AG09319 (cell line): ENCODE results near the gene EEF2.
"Not testable (repeated sequence)": the region's sequence is repeated elsewhere in the genome, so short reads cannot be mapped to it uniquely, and the experiment has no call there.

Experiments
- DNase-seq: peaks from one replicate; pipeline ENCODE4 v3.0.0-alpha.2; 2010; ENCODE audit warnings: low read depth; ENCODE audit errors: extremely low read depth
- CTCF ChIP-seq: IDR thresholded peaks from 2 replicates; pipeline ENCODE4 v1.5.1; 2011; ENCODE audit warnings: low read depth, mild to moderate bottlenecking, inconsistent platforms, low read length, moderate library complexity

EEF2 gene

GRCh38 chr19:3959766-3960131 is 25.5 kb downstream of the EEF2 start:
- no peak for TF ChIP-seq CTCF
- no peak for DNase-seq

GRCh38 chr19:3958836-3959765 is 26.2 kb downstream of the EEF2 start:
- no peak for TF ChIP-seq CTCF
- DNase-seq, result no peak

GRCh38 chr19:3955688-3956087 is 29.6 kb downstream of the EEF2 start:
- no peak for DNase-seq
- no peak for TF ChIP-seq CTCF

GRCh38 chr19:3955276-3955675 is 30.0 kb downstream of the EEF2 start:
- DNase-seq, result not testable (repeated sequence)

- no peak for TF ChIP-seq CTCF
- DNase-seq, result no peak
Observed at GRCh38 chr19:3954107-3954506, 31.2 kb downstream of the EEF2 start.

- DNase-seq, result not testable (repeated sequence)
Observed at GRCh38 chr19:3952755-3953276, 32.4 kb downstream of the EEF2 start.

- no peak for TF ChIP-seq CTCF
- DNase-seq, result no peak
Observed at GRCh38 chr19:3950871-3951861, 34.1 kb downstream of the EEF2 start.
